GM23248 (cell line): Measurements from ENCODE around the gene TMEM53. TPM values are rescaled to one million over a fixed set of nuclear protein-coding genes. Genes with fewer than 3 reads are reported as not detected.
A peak's percentile ranks its signal among the peaks of the same experiment; 100 is the strongest.

ENCODE experiments used
- DNase-seq: peaks from one replicate; pipeline ENCODE4 v3.0.0-alpha.2; 2015
- H2AFZ ChIP-seq: fragments of 200-600 bp; sonication (generic); 2 replicates; pipeline ENCODE4 v1.6.1; 2016; ENCODE audit warnings: antibody characterized with exemption
- H3F3A ChIP-seq: fragments of 200-600 bp; sonication (generic); 2 replicates; pipeline ENCODE4 v1.6.1; 2016; ENCODE audit warnings: mild to moderate bottlenecking, antibody characterized with exemption, mixed run types; ENCODE audit not compliant: insufficient read depth
- H3K27ac ChIP-seq: fragments of 200-600 bp; sonication (generic); 2 replicates; pipeline ENCODE4 v1.5.1; 2016; ENCODE audit warnings: mild to moderate bottlenecking
- H3K27me3 ChIP-seq: fragments of 200-600 bp; sonication (generic); replicated peaks from 2 replicates; pipeline ENCODE4 v1.6.1; 2016; ENCODE audit warnings: mild to moderate bottlenecking; ENCODE audit not compliant: insufficient read depth
- H3K36me3 ChIP-seq: fragments of 200-600 bp; sonication (generic); 2 replicates; pipeline ENCODE4 v1.6.1; 2016; ENCODE audit warnings: low read depth, mild to moderate bottlenecking
- H3K4me1 ChIP-seq: fragments of 200-600 bp; sonication (generic); 2 replicates; pipeline ENCODE4 v1.6.1; 2016; ENCODE audit warnings: mild to moderate bottlenecking; ENCODE audit not compliant: insufficient read depth
- H3K4me2 ChIP-seq: fragments of 200-600 bp; sonication (generic); one replicate; pipeline ENCODE4 v1.6.1; 2016; ENCODE audit warnings: mild to moderate bottlenecking; ENCODE audit not compliant: unreplicated experiment
- H3K4me3 ChIP-seq: fragments of 200-600 bp; sonication (generic); 2 replicates; pipeline ENCODE4 v1.5.1; 2016; ENCODE audit warnings: mild to moderate bottlenecking
- H3K79me2 ChIP-seq: fragments of 200-600 bp; sonication (generic); 2 replicates; pipeline ENCODE4 v1.6.1; 2016; ENCODE audit warnings: mild to moderate bottlenecking; ENCODE audit not compliant: insufficient read depth
- H3K9ac ChIP-seq: fragments of 200-600 bp; sonication (generic); 2 replicates; pipeline ENCODE4 v1.6.1; 2016; ENCODE audit warnings: mild to moderate bottlenecking
- H3K9me2 ChIP-seq: fragments of 200-600 bp; sonication (generic); 2 replicates; pipeline ENCODE4 v1.6.1; 2016; ENCODE audit warnings: mixed run types, mild to moderate bottlenecking, moderate library complexity; ENCODE audit not compliant: insufficient read depth
- H3K9me3 ChIP-seq: fragments of 200-600 bp; sonication (generic); one replicate; pipeline ENCODE4 v1.6.1; 2017; ENCODE audit warnings: low read depth
- H4K20me1 ChIP-seq: fragments of 200-600 bp; sonication (generic); 2 replicates; pipeline ENCODE4 v1.6.0; 2016; ENCODE audit not compliant: insufficient read depth
- EZH2 ChIP-seq: fragments of 200-600 bp; sonication (generic); IDR thresholded peaks from 2 replicates; pipeline ENCODE4 v1.6.1; 2018; ENCODE audit warnings: antibody characterized with exemption, mild to moderate bottlenecking; ENCODE audit not compliant: insufficient read depth, poor library complexity, severe bottlenecking
- EZH2phosphoT487 ChIP-seq: fragments of 200-600 bp; sonication (generic); IDR thresholded peaks from 2 replicates; pipeline ENCODE4 v1.6.1; 2018; ENCODE audit warnings: antibody characterized with exemption, moderate library complexity, mild to moderate bottlenecking, low read depth; ENCODE audit not compliant: insufficient read depth
- WGBS, 2 experiments: methylation state at CpG; one replicate each; pipeline ENCODE4 v1.1.6; 2015 to 2017; ENCODE audit warnings: low lambda C conversion rate in 2 of 2, low coverage in 1 of 2; ENCODE audit errors: missing lambda C conversion rate in 2 of 2; 5-methylcytosine and 5-hydroxymethylcytosine counted together
- in situ Hi-C: fragments of 300-500 bp; cut with MboI; formaldehyde crosslinking; loops from 2 replicates; pipeline ENCODE4 v1.15.0; 2020
- polyA plus RNA-seq: library from polyadenylated mRNA; unstranded; fragments of >200 nt; fragmentation: Nextera tagmentation; extraction: Ambion mirVana; gene quantifications from 2 replicates; pipeline ENCODE4 v1.2.1, GENCODE V29; 2016
- total RNA-seq: library from RNA; depleted of rRNA; stranded (reverse); fragments of >200 nt; shearing (Covaris generic); gene quantifications from 2 replicates; pipeline ENCODE4 v1.2.3, GENCODE V29; 2014

The TMEM53 gene
- total and polyA plus RNA-seq, 2 experiments from 2014 or later, result 4.4 to 10.1 TPM

GRCh38 chr1:44717653-44718052 lies 43.4 kb upstream of the TMEM53 start:
- Histone ChIP-seq H3K9me3 (no peaks in the 10 kb centered on the region), H3K79me2 (no peaks in the 10 kb centered on the region), H4K20me1 (no peaks in the 10 kb centered on the region), H3K9ac (no peak overlapping the region), H3K4me2 (no peak overlapping the region), H3K4me3 (no peak overlapping the region), H3K27ac (no peak overlapping the region), H3K36me3 (no peaks in the 10 kb centered on the region), H3K27me3 (no peaks in the 10 kb centered on the region), H2AFZ (no peak overlapping the region), H3K4me1 (no peaks in the 10 kb centered on the region), H3F3A (peaks cover 12% of the 10 kb centered on the region), H3K9me2 (no peaks in the 10 kb centered on the region)
- TF ChIP-seq EZH2 (no peak), EZH2phosphoT487 (no peak)
- no peak for DNase-seq
- in situ Hi-C loops, result no loop called here
- WGBS, 2 experiments, result 6 to 28% methylated on average over 1 of the region's 1 CpG

GRCh38 chr1:44717156-44717555 lies 42.9 kb upstream of the TMEM53 start:
- no peak for TF ChIP-seq EZH2phosphoT487
- no peak for TF ChIP-seq EZH2
- Histone ChIP-seq H3K4me1 (no peaks in the 10 kb centered on the region), H3K27me3 (no peaks in the 10 kb centered on the region), H3K79me2 (no peaks in the 10 kb centered on the region), H3F3A (peaks cover 12% of the 10 kb centered on the region), H3K4me2 (no peak overlapping the region), H2AFZ (no peak overlapping the region), H4K20me1 (no peaks in the 10 kb centered on the region), H3K9me3 (no peaks in the 10 kb centered on the region), H3K9ac (no peak overlapping the region), H3K36me3 (no peaks in the 10 kb centered on the region), H3K27ac (no peak overlapping the region), H3K4me3 (no peak overlapping the region), H3K9me2 (no peaks in the 10 kb centered on the region)
- in situ Hi-C loops, result no loop called here
- peak; percentile 10 for DNase-seq
- 35 to 53% methylated on average over 4 of the region's 4 CpGs for WGBS, 2 experiments

GRCh38 chr1:44714944-44715571 lies 40.8 kb upstream of the TMEM53 start:
- TF ChIP-seq EZH2 (no peak), EZH2phosphoT487 (no peak)
- no peaks in the 10 kb centered on the region for H3K27me3 ChIP-seq
- H3K27ac ChIP-seq, result no peak overlapping the region
- H3K9ac ChIP-seq, result no peak overlapping the region
- 6 to 12% methylated on average over 9 of the region's 9 CpGs for WGBS, 2 experiments
- H4K20me1 ChIP-seq, result no peaks in the 10 kb centered on the region
- no peak overlapping the region for H3K4me3 ChIP-seq
- no peak overlapping the region for H3K4me2 ChIP-seq
- no peaks in the 10 kb centered on the region for H3K36me3 ChIP-seq
- no peaks in the 10 kb centered on the region; the same call in 1 of the 2 replicates for H3F3A ChIP-seq
- H2AFZ ChIP-seq, result peak overlapping the region; percentile 74
- peak; percentile 81 for DNase-seq
- in situ Hi-C loops, result no loop called here
- no peaks in the 10 kb centered on the region for H3K9me2 ChIP-seq
- H3K79me2 ChIP-seq, result no peaks in the 10 kb centered on the region
- H3K4me1 ChIP-seq, result no peaks in the 10 kb centered on the region
- no peaks in the 10 kb centered on the region for H3K9me3 ChIP-seq

- Histone ChIP-seq H3K4me2 (no peak overlapping the region), H3K27me3 (no peaks in the 10 kb centered on the region), H3K9me2 (no peaks in the 10 kb centered on the region), H3K4me1 (no peaks in the 10 kb centered on the region), H3K36me3 (no peaks in the 10 kb centered on the region), H3K9me3 (no peaks in the 10 kb centered on the region), H3K27ac (no peak overlapping the region), H3F3A (no peaks in the 10 kb centered on the region; the same call in 1 of the 2 replicates), H4K20me1 (no peaks in the 10 kb centered on the region), H3K4me3 (no peak overlapping the region), H2AFZ (peak overlapping the region; percentile 74), H3K79me2 (no peaks in the 10 kb centered on the region), H3K9ac (no peak overlapping the region)
- in situ Hi-C loops, result no loop called here
- TF ChIP-seq EZH2 (no peak), EZH2phosphoT487 (no peak)
- WGBS, 2 experiments, result 89 to 97% methylated on average over 7 of the region's 7 CpGs
- DNase-seq, result no peak
Measured at GRCh38 chr1:44714532-44714931, 40.3 kb upstream of the TMEM53 start.
